Myocyte (in vitro differentiated cells): ENCODE measurements around the gene SPEM1. TPM values are rescaled to one million over a fixed set of nuclear protein-coding genes. Genes with fewer than 3 reads are reported as not detected.
"Not testable (repeated sequence)": the region's sequence is repeated elsewhere in the genome, so short reads cannot be mapped to it uniquely, and the experiment has no call there.

Source experiments
- DNase-seq: peaks from one replicate; pipeline ENCODE4 v3.0.0-alpha.2; 2012; ENCODE audit warnings: low read depth
- total RNA-seq: library from RNA; depleted of rRNA; stranded (reverse); fragments of >200 nt; gene quantifications from 2 replicates; pipeline ENCODE4 v1.2.3, GENCODE V29; 2014

The SPEM1 gene
- total RNA-seq, 1 donor from 2014 or later = not detected

GRCh38 chr17:7467498-7467897 is 47.4 kb downstream of the SPEM1 start:
- DNase-seq = no peak

GRCh38 chr17:7468290-7468689 is 48.2 kb downstream of the SPEM1 start:
- no peak for DNase-seq

GRCh38 chr17:7468804-7469389 is 48.8 kb downstream of the SPEM1 start:
- DNase-seq = no peak

- not testable (repeated sequence) for DNase-seq
These were observed 49.7 kb downstream of the SPEM1 start for GRCh38 chr17:7469843-7470242.

- DNase-seq = not testable (repeated sequence)
These were observed 50.4 kb downstream of the SPEM1 start for GRCh38 chr17:7470457-7470973.

Other genes with a start within 250 kb of the SPEM1 start
- 0.13 TPM in 1 of 2 replicates, not detected in the other for gene ASGR1, start 241.0 kb upstream of the SPEM1 start, total RNA-seq
- gene DLG4, start 200.5 kb upstream of the SPEM1 start, total RNA-seq = 11.8 and 18.7 TPM in 2 replicates
- gene ACADVL, start 200.4 kb upstream of the SPEM1 start, total RNA-seq = 659 and 702 TPM in 2 replicates
- gene DVL2, start 185.8 kb upstream of the SPEM1 start, total RNA-seq = 71.0 and 80.5 TPM in 2 replicates
- gene PHF23, start 180.9 kb upstream of the SPEM1 start, total RNA-seq = 52.3 and 54.7 TPM in 2 replicates
- 239 and 315 TPM in 2 replicates for gene GABARAP, start 177.9 kb upstream of the SPEM1 start, total RNA-seq
- gene CTDNEP1, start 168.6 kb upstream of the SPEM1 start, total RNA-seq = 69.1 and 88.9 TPM in 2 replicates
- 75.1 and 81.8 TPM in 2 replicates for gene ELP5, start 168.1 kb upstream of the SPEM1 start, total RNA-seq
- not detected in 2 replicates for gene CLDN7, start 157.8 kb upstream of the SPEM1 start, total RNA-seq
- gene SLC2A4, start 138.6 kb upstream of the SPEM1 start, total RNA-seq = 20.0 and 28.3 TPM in 2 replicates
- gene YBX2, start 125.7 kb upstream of the SPEM1 start, total RNA-seq = 4.1 and 9.6 TPM in 2 replicates
- gene EIF5A, start 112.7 kb upstream of the SPEM1 start, total RNA-seq = 510 and 518 TPM in 2 replicates
- gene GPS2, start 105.0 kb upstream of the SPEM1 start, total RNA-seq = 92.2 and 95.8 TPM in 2 replicates
- gene NEURL4, start 91.0 kb upstream of the SPEM1 start, total RNA-seq = 19.5 and 22.3 TPM in 2 replicates
- gene ACAP1, start 83.8 kb upstream of the SPEM1 start, total RNA-seq = not detected in 2 replicates
- 10.0 and 10.1 TPM in 2 replicates for gene KCTD11, start 68.2 kb upstream of the SPEM1 start, total RNA-seq
- gene TMEM95, start 65.2 kb upstream of the SPEM1 start, total RNA-seq = not detected in 2 replicates
- not detected in 2 replicates for gene TNK1, start 39.2 kb upstream of the SPEM1 start, total RNA-seq
- gene PLSCR3, start 25.8 kb upstream of the SPEM1 start, total RNA-seq = 15.1 and 22.3 TPM in 2 replicates
- gene TMEM256, start 16.2 kb upstream of the SPEM1 start, total RNA-seq = 69.6 and 76.5 TPM in 2 replicates
- 5.7 and 7.2 TPM in 2 replicates for gene NLGN2, start 12.5 kb upstream of the SPEM1 start, total RNA-seq
- not detected in 2 replicates for gene SPEM2, start 5.3 kb downstream of the SPEM1 start, total RNA-seq
- not detected in 2 replicates for gene SPEM3, start 8.5 kb downstream of the SPEM1 start, total RNA-seq
- gene TMEM102, start 15.1 kb downstream of the SPEM1 start, total RNA-seq = 0.13 and 0.21 TPM in 2 replicates
- gene FGF11, start 19.2 kb downstream of the SPEM1 start, total RNA-seq = 41.7 and 89.9 TPM in 2 replicates
- gene CHRNB1, start 24.7 kb downstream of the SPEM1 start, total RNA-seq = 213 and 222 TPM in 2 replicates
- 32.8 and 38.0 TPM in 2 replicates for gene ZBTB4, start 59.3 kb downstream of the SPEM1 start, total RNA-seq
- gene SLC35G6, start 61.1 kb downstream of the SPEM1 start, total RNA-seq = not detected in 2 replicates
- gene POLR2A, start 64.0 kb downstream of the SPEM1 start, total RNA-seq = 41.2 and 47.1 TPM in 2 replicates
- gene TNFSF12, start 128.7 kb downstream of the SPEM1 start, total RNA-seq = 7.4 and 8.6 TPM in 2 replicates
- gene TNFSF13, start 138.4 kb downstream of the SPEM1 start, total RNA-seq = 0.11 TPM in 1 of 2 replicates, not detected in the other
- gene SENP3, start 141.6 kb downstream of the SPEM1 start, total RNA-seq = 93.6 and 114 TPM in 2 replicates
- gene CD68, start 159.3 kb downstream of the SPEM1 start, total RNA-seq = 7.6 and 9.1 TPM in 2 replicates
- 185 and 199 TPM in 2 replicates for gene MPDU1, start 163.5 kb downstream of the SPEM1 start, total RNA-seq
- 4.0 and 10.9 TPM in 2 replicates for gene SOX15, start 169.8 kb downstream of the SPEM1 start, total RNA-seq
- gene FXR2, start 194.6 kb downstream of the SPEM1 start, total RNA-seq = 85.2 and 85.6 TPM in 2 replicates
- 69.2 and 73.1 TPM in 2 replicates for gene SAT2, start 207.5 kb downstream of the SPEM1 start, total RNA-seq
- gene SHBG, start 209.8 kb downstream of the SPEM1 start, total RNA-seq = 0.43 and 1.4 TPM in 2 replicates
- not detected in 2 replicates for gene ATP1B2, start 230.6 kb downstream of the SPEM1 start, total RNA-seq